ENCODE data around the gene CSMD2. TPM values are rescaled to one million over a fixed set of nuclear protein-coding genes. Genes with fewer than 3 reads are reported as not detected.

The CSMD2 gene
- total and polyA plus RNA-seq, 2 of the 8 experiments (the other 6 are each of a cell fraction or from before 2014, with no cell fraction given): 7.0 to 14.7 TPM

- no peak overlapping the region for H3K4ac ChIP-seq (replicated peaks; ENCODE audit: insufficient read length, low read depth, low read length)
- no peak overlapping the region for H2BK5ac ChIP-seq (ENCODE audit: low read depth, low read length)
Observed at GRCh38 chr1:33471416-33471815, 693.6 kb downstream of the CSMD2 start.

More at GRCh38 chr1:33471416-33471815, 693.6 kb downstream of the CSMD2 start:
- Histone ChIP-seq H3K4me1 (replicated peaks in 1 of 4; ENCODE audit: control insufficient read depth in 3 of 4, insufficient read depth in 4 of 4, low read length in 3 of 4) (peaks cover 0 to 7% (median 2%) of the 10 kb centered on the region in 4 experiments; a peak in 3 of 7 replicates), H3K23me2 (ENCODE audit: low read depth, low read length) (peaks cover 3% of the 10 kb centered on the region; the same call in 1 of the 2 replicates), H3K18ac (ENCODE audit: extremely low read depth, low read length) (no peak overlapping the region), H3K79me1 (ENCODE audit: low read depth, low read length) (no peaks in the 10 kb centered on the region), H3K56ac (replicated peaks; ENCODE audit: insufficient read length, low read depth, low read length) (no peak overlapping the region), H4K20me1 (replicated peaks in 1 of 2; ENCODE audit: control insufficient read depth in 1 of 2, insufficient read depth in 2 of 2, low read length in 2 of 2) (no peaks in the 10 kb centered on the region), H2BK20ac (ENCODE audit: low read length) (no peak overlapping the region), H2BK120ac (replicated peaks; ENCODE audit: low read depth, low read length) (no peak overlapping the region), H3K9me3 (ENCODE audit: insufficient read depth in 2 of 2, low read depth in 1 of 2, low read length in 1 of 2) (no peaks in the 10 kb centered on the region), H2AFZ (ENCODE audit: low read length) (no peak overlapping the region), H3K36me3 (ENCODE audit: control insufficient read depth in 2 of 4, insufficient read depth in 4 of 4, low read length in 3 of 4) (no peaks in the 10 kb centered on the region), H3K14ac (ENCODE audit: insufficient read length) (no peak overlapping the region), H4K5ac (ENCODE audit: insufficient read length, low read depth, low read length) (no peak overlapping the region), H4K91ac (replicated peaks; ENCODE audit: insufficient read length, low read length) (no peak overlapping the region), H3K4me2 (ENCODE audit: insufficient read depth in 1 of 2, low read depth in 2 of 2, low read length in 2 of 2) (peak overlapping the region in 1 of 2 experiments; percentile 77; a peak in 1 of 4 replicates), H3K27ac (ENCODE audit: low read depth, low read length) (no peak overlapping the region), H3K4me3 (ENCODE audit: extremely low read depth in 1 of 4, insufficient read depth in 2 of 4, low read depth in 3 of 4, low read length in 4 of 4) (no peak overlapping the region), H2AK5ac (ENCODE audit: low read depth, low read length) (no peak overlapping the region), H2BK12ac (ENCODE audit: low read depth, low read length) (no peak overlapping the region), H3K9ac (replicated peaks in 1 of 4; ENCODE audit: extremely low read depth in 1 of 4, low read depth in 3 of 4, low read length in 3 of 4) (no peak overlapping the region), H3K79me2 (ENCODE audit: control insufficient read depth in 1 of 2, insufficient read depth in 2 of 2, low read length in 2 of 2) (no peaks in the 10 kb centered on the region), H2BK15ac (ENCODE audit: low read length) (no peak overlapping the region), H3K27me3 (replicated peaks in 1 of 4; ENCODE audit: control insufficient read depth in 3 of 4, extremely low read depth in 1 of 4, insufficient read depth in 3 of 4, low read length in 3 of 4) (no peaks in the 10 kb centered on the region; a peak in 1 of 7 replicates), H4K8ac (ENCODE audit: extremely low read depth, insufficient read depth, low read length) (no peak overlapping the region), H3K23ac (ENCODE audit: insufficient read length) (no peak overlapping the region)
- 88% methylated on average over 4 of the region's 4 CpGs; no CpG with 5 or more reads in 1 of the 2 experiments for WGBS, 2 experiments (ENCODE audit: extremely low coverage in 1 of 2, insufficient coverage in 1 of 2, insufficient read length in 1 of 2, insufficient replicate concordance in 2 of 2, low coverage in 1 of 2, low lambda C conversion rate in 2 of 2, missing lambda C conversion rate in 1 of 2)
- no peak for FAIRE-seq
- no peak for DNase-seq (ENCODE audit: low read depth in 1 of 2, low spot score in 2 of 2)
- CTCF ChIA-PET (ENCODE audit: partially characterized antibody): interaction anchor here (0.6 to 7.6 kb wide), 35 partner anchors 9 to 375 kb away, joined by 3 to 76 read pairs (median 4); no protein-coding TSS in a partner anchor
- POLR2A ChIA-PET (ENCODE audit: partially characterized antibody): interaction anchor here (1.2 to 1.7 kb wide), 2 partner anchors 13 to 203 kb away, joined by 3 to 4 read pairs; no protein-coding TSS in a partner anchor
- TF ChIP-seq RBBP5 (IDR thresholded peaks at IDR 0.05; ENCODE audit: borderline replicate concordance, low read depth, low read length) (no peak), ZNF274 (IDR thresholded peaks at IDR 0.05; ENCODE audit: borderline replicate concordance, extremely low read depth, low read length) (no peak)
